PFSK-1 (cell line): ENCODE data around the gene ADAMTS2.

Experiments
- FOXP2 ChIP-seq: optimal IDR thresholded peaks from 2 replicates; pipeline ENCODE3; 2011; ENCODE audit warnings: borderline replicate concordance, control low read depth, inconsistent platforms; ENCODE audit not compliant: insufficient read depth; ENCODE audit errors: extremely low read length, extremely low read depth
- POLR2AphosphoS5 ChIP-seq: IDR thresholded peaks from 2 replicates; pipeline ENCODE4 v1.6.1; 2012; ENCODE audit warnings: low read depth, mild to moderate bottlenecking, control low read depth, low read length, moderate library complexity
- SIN3A ChIP-seq: IDR thresholded peaks from 2 replicates; pipeline ENCODE4 v1.6.1; 2012; ENCODE audit warnings: mild to moderate bottlenecking, low read length, moderate library complexity, borderline replicate concordance; ENCODE audit not compliant: insufficient read depth
- TAF1 ChIP-seq: IDR thresholded peaks from 2 replicates; pipeline ENCODE4 v1.6.1; 2012; ENCODE audit warnings: low read length, control low read depth, borderline replicate concordance; ENCODE audit not compliant: insufficient read depth
- TF ChIP-seq, protein P1 (sequence below), 2 experiments: IDR thresholded peaks; 2 replicates each; pipeline versions ENCODE4 v1.6.1 to v1.8.0; 2011 to 2012; ENCODE audit warnings: low read depth in 2 of 2, low read length in 2 of 2, control low read depth in 1 of 2, inconsistent platforms in 1 of 2, mild to moderate bottlenecking in 1 of 2, moderate library complexity in 1 of 2; ENCODE audit not compliant: insufficient read depth in 1 of 2

Gene ADAMTS2

DNA sequence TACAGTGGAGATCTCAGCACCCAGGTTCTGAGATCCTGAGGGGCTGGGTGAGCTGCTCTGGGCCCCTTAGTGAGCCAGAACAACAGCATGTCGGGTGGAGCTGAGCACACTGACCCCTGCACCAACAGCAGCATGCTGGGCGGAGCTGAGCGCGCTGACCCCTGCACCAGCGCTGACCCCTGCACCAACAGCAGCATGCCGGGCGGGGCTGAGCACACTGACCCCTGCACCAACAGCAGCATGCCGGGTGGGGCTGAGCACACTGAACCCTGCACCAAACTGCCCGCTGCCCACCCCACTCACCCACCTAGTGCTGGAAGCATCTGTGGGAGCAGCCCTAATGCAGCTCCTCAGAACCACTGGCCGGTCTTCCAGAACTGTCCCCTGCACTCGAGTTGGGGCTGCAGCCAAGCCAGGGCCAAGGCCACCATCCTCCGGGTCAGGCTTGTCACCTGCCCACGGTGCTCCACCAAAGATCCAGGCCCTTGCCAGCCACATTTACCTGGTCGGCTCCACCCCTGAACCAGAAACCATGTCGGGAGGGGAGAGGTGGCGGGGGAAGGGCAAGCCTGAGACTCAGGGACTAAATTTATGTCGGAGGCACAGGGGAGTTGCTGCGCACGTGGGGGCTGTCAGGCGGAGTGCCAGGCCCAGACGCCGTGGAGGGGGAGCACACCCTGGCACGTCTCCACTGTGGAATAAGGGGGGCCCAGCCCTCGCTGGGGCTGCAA, 80.3 kb downstream of the ADAMTS2 start:
- TF ChIP-seq SIN3A (no peak), POLR2AphosphoS5 (no peak), FOXP2 (no peak), TAF1 (no peak)
- TF ChIP-seq, protein P1, sequence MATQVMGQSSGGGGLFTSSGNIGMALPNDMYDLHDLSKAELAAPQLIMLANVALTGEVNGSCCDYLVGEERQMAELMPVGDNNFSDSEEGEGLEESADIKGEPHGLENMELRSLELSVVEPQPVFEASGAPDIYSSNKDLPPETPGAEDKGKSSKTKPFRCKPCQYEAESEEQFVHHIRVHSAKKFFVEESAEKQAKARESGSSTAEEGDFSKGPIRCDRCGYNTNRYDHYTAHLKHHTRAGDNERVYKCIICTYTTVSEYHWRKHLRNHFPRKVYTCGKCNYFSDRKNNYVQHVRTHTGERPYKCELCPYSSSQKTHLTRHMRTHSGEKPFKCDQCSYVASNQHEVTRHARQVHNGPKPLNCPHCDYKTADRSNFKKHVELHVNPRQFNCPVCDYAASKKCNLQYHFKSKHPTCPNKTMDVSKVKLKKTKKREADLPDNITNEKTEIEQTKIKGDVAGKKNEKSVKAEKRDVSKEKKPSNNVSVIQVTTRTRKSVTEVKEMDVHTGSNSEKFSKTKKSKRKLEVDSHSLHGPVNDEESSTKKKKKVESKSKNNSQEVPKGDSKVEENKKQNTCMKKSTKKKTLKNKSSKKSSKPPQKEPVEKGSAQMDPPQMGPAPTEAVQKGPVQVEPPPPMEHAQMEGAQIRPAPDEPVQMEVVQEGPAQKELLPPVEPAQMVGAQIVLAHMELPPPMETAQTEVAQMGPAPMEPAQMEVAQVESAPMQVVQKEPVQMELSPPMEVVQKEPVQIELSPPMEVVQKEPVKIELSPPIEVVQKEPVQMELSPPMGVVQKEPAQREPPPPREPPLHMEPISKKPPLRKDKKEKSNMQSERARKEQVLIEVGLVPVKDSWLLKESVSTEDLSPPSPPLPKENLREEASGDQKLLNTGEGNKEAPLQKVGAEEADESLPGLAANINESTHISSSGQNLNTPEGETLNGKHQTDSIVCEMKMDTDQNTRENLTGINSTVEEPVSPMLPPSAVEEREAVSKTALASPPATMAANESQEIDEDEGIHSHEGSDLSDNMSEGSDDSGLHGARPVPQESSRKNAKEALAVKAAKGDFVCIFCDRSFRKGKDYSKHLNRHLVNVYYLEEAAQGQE (IDR thresholded peaks at IDR 0.05; ENCODE audit: insufficient read depth in 1 of 2, low read depth in 2 of 2, low read length in 2 of 2): no peak

DNA sequence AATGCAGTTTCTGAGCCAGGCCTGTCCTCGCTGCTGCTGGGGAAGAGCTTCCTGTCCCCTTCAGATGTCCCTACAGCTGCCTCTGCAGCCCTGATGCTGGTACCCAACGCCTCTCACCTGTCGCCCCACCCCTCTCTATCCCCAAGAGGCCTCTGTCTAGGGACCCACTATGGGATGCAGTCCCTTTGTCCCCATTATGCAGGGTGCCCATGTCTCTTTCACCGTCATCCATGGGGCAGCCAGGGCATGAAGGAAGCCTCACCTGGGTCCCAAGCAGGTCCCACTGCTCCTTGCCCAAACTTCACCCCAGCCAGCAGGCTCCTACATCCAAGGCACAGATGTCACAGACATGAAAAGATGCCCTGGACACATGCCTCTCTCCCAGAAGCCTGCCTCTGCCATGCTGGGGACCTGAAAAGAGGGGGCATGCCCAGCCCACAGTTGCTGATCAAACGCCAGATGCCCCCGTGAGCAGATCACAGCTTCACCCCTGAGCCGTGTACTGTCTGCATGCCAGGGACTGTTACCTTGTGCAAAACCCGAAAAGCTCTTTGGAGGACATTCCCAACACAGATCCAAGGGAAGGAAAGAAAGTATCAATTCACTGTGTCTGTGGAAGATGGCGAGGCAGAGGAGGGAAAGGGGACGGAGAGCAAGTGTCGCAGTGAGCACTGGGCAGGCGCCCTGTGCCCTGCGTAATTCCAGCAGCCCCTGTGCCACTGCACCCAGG, 81.0 kb downstream of the ADAMTS2 start:
- TF ChIP-seq, protein P1 (IDR thresholded peaks at IDR 0.05; ENCODE audit: insufficient read depth in 1 of 2, low read depth in 2 of 2, low read length in 2 of 2): no peak
- no peak for TF ChIP-seq FOXP2
- no peak for TF ChIP-seq POLR2AphosphoS5
- no peak for TF ChIP-seq TAF1
- TF ChIP-seq SIN3A: no peak

DNA sequence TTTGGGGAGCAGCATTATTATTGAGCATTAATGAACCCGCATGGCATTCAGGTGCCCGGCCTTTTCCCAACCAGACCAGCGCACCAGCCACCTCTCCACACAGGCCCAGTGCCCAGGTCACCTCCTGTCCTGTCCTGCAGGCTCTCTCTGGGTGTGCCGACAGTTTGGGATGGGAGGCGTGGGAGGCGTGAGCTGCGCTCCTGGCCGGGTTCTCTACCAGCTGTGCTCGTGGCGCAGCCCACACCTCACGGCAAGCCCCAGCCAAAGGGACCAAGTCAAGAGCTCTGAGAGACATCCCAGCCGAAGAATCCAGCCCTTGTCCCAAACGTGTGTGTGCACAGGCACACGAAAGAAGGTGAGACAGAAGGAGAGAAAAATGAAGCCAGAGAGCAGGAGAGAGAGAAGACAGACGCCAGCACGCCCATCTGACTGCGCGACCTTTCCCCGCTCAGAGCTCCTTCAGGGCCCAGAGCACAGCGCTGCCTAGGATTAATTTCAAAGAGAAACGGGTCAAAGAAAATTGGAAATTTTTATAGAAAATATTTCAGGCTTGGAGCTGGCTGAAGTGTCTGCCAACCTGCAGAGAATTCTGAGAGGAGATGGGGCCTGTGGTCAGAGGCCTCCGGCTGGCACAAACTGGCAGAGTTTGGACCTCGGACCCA, 81.7 kb downstream of the ADAMTS2 start:
- TF ChIP-seq FOXP2: no peak
- TF ChIP-seq POLR2AphosphoS5: no peak
- TF ChIP-seq, protein P1 (IDR thresholded peaks at IDR 0.05; ENCODE audit: insufficient read depth in 1 of 2, low read depth in 2 of 2, low read length in 2 of 2): no peak
- TF ChIP-seq TAF1: no peak
- TF ChIP-seq SIN3A: no peak

DNA sequence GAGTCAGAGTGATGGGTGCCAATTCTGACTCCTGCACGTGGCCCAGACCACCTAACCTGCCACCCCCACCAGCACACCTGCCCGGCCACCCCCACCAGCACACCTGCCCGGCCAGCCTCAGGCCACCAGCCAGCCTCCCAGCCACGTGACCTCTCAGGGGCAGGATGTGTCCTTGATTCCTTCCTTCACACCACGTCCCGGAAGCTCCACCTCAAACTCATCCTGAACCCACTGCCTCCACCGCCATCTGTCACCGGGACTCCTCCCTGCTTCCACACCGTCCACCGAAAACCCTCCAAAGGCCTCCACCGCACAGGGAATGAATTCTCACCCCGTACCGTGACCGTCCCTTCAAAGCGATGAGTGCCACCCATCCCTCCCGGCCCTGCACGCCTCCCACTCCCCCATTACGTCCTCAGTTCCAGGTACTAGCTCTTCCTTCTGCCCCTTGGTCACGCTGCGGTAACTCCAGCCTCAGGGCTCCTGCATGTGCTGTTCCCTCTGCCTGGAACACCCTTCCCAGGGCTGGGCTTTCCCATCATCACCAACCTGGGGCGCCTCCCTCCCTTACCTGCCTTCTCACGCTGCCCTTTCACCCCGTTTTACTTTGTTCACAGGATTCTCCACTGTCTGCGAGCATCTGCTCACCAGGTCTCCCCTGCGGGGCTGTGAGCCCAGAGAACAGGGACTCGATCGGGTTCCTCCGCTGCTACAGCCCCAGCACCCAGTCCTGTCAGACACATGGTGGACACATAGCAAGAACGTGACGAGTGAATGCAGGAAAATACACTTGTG, 82.9 kb downstream of the ADAMTS2 start:
- no peak for TF ChIP-seq POLR2AphosphoS5
- no peak for TF ChIP-seq SIN3A
- no peak for TF ChIP-seq FOXP2
- TF ChIP-seq, protein P1 (IDR thresholded peaks at IDR 0.05; ENCODE audit: insufficient read depth in 1 of 2, low read depth in 2 of 2, low read length in 2 of 2): no peak
